Naive thymus-derived CD8-positive, alpha-beta T cell (primary cell): ENCODE results near the gene TCEANC2. TPM values are rescaled to one million over a fixed set of nuclear protein-coding genes. Genes with fewer than 3 reads are reported as not detected.
A peak's percentile ranks its signal among the peaks of the same experiment; 100 is the strongest.
"Not testable (repeated sequence)": the region's sequence is repeated elsewhere in the genome, so short reads cannot be mapped to it uniquely, and the experiment has no call there.

Source experiments
- ATAC-seq, 2 donors: fragments of 150-1000 bp; cut with Tn5 transposase in 1 of 2; sonication (Bioruptor Pico), chemical (Tn5 transposase) in 1 of 2; 1 replicate in 1 of 2; 2 replicates in 1 of 2; pipeline ENCODE4 v1.10.0; 2021; ENCODE audit warnings: mild to moderate bottlenecking in 2 of 2, moderate library complexity in 2 of 2
- POLR2A ChIA-PET: fragments of 350-600 bp; sonication (Branson Sonifier 250); formaldehyde crosslinking; loops from one replicate; lab custom pipeline; 2021; ENCODE audit warnings: antibody characterized with exemption; lab: Charles Lee
- DNase-seq, 10 donors: peaks; one replicate each; pipeline versions ENCODE4 v3.0.0 to v3.0.0-alpha.2; 2020 to 2022
- H3K27ac Mint-ChIP-seq, 10 donors: one replicate each; pipeline ENCODE4 v1.8.0; 2020 to 2022; ENCODE audit warnings: mild to moderate bottlenecking in 10 of 10, mixed read lengths in 10 of 10, moderate library complexity in 4 of 10, inconsistent platforms in 1 of 10
- H3K27me3 Mint-ChIP-seq, 5 donors: one replicate each; pipeline ENCODE4 v1.8.0; 2021 to 2022; ENCODE audit warnings: mixed read lengths in 5 of 5
- H3K36me3 Mint-ChIP-seq, 3 donors: one replicate each; pipeline ENCODE4 v1.8.0; 2020 to 2022; ENCODE audit warnings: mixed read lengths in 3 of 3, mild to moderate bottlenecking in 2 of 3, inconsistent platforms in 1 of 3
- H3K4me1 Mint-ChIP-seq, 4 donors: one replicate each; pipeline ENCODE4 v1.8.0; 2021 to 2022; ENCODE audit warnings: mixed read lengths in 4 of 4
- H3K4me3 Mint-ChIP-seq, 10 donors: one replicate each; pipeline ENCODE4 v1.8.0; 2020 to 2022; ENCODE audit warnings: mild to moderate bottlenecking in 10 of 10, mixed read lengths in 10 of 10, moderate library complexity in 6 of 10, inconsistent platforms in 1 of 10
- H3K9me3 Mint-ChIP-seq, 9 donors: one replicate each; pipeline ENCODE4 v1.8.0; 2020 to 2022; ENCODE audit warnings: mixed read lengths in 9 of 9, mild to moderate bottlenecking in 3 of 9, inconsistent platforms in 1 of 9, moderate library complexity in 1 of 9
- polyA plus RNA-seq, 3 donors: library from polyadenylated mRNA; unstranded; fragments of 300-500 nt; fragmentation: Illumina TruSeq; gene quantifications; one replicate each; pipeline ENCODE4 v1.2.3, GENCODE V29; 2021
- total RNA-seq, 8 experiments: library from RNA in 2 of 8; stranded (reverse) in 2 of 8; gene quantifications; one replicate each; pipeline ENCODE4 v1.2.3 and lab custom pipeline; 2021 to 2026

Gene TCEANC2
- total and polyA plus RNA-seq, 5 experiments from 2014 or later = 5.5 to 13.6 (median 7.2) TPM

DNA sequence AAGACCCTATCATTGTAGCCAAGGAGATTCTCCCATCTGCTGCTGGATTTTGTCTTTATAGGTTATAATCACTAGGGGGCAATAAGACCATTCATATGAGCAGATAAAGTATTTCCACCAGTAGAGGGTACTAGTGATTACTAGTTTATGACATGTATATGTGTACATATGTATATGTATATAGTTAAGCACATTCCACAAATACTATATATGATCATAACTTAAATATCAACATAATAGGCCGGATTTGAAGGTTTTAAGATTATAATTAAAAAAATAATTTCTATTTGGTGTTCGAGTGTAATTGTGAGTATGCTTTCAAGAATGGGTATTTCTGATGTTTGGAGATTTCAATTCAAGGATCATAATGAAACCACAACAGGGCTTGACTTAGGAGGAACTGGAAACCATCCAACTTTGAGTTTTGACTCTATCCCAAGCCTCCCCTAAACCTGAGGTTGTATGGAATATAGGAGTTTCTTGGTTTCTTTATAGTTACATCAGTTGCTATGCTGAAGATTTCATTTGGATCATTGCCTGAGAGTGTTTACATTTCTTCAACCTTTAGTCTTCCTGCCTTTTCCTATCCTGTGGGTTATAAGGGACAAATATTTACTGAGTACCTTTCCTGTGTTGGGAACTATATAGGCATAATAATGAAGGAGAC is 16.9 kb downstream of the TCEANC2 start:
- H3K27me3 Mint-ChIP-seq = no peaks in the 10 kb centered on the region
- H3K36me3 Mint-ChIP-seq = peaks cover 0 to 28% (median 0%) of the 10 kb centered on the region in 3 donors
- H3K4me3 Mint-ChIP-seq = no peak overlapping the region
- DNase-seq (peak in 3 of 10 donors; percentile 50 to 63 (median 59)), ATAC-seq (peak; percentile 91 to 93)
- H3K4me1 Mint-ChIP-seq = peaks cover 0 to 6% (median 3%) of the 10 kb centered on the region in 4 donors
- POLR2A ChIA-PET = no interaction called here
- H3K9me3 Mint-ChIP-seq = no peaks in the 10 kb centered on the region
- no peak overlapping the region for H3K27ac Mint-ChIP-seq

DNA sequence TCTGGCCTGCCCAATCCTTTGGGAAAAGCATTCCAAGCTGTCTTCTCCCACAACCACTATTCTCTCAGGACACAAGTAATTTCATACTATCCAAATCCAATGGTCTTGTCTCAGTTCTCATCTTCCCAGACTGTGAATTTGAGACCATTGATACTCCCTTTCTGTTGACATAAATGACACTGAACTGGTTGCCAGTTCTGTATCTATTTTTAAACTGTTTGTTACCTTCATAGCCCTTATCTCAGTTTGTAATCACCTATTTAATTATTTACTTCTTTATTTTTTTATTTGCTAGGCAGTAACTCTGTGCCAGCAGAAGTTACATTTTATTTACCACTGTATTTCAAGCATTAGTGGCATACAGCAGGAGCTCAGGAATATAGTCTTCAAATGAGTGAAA is 24.0 kb downstream of the TCEANC2 start:
- POLR2A ChIA-PET = interaction anchor here (0.6 kb wide), 1 partner anchor 473 kb away, joined by 5 read pairs; no protein-coding TSS in a partner anchor
- no peak for DNase-seq
- Mint-ChIP-seq H3K27me3 (no peaks in the 10 kb centered on the region), H3K27ac (peak overlapping the region in 1 of 10 donors; percentile 34), H3K9me3 (no peaks in the 10 kb centered on the region), H3K4me3 (no peak overlapping the region), H3K36me3 (peaks cover 0 to 23% (median 0%) of the 10 kb centered on the region in 3 donors), H3K4me1 (peaks cover 2 to 12% (median 6%) of the 10 kb centered on the region in 4 donors)
- no peak for ATAC-seq

DNA sequence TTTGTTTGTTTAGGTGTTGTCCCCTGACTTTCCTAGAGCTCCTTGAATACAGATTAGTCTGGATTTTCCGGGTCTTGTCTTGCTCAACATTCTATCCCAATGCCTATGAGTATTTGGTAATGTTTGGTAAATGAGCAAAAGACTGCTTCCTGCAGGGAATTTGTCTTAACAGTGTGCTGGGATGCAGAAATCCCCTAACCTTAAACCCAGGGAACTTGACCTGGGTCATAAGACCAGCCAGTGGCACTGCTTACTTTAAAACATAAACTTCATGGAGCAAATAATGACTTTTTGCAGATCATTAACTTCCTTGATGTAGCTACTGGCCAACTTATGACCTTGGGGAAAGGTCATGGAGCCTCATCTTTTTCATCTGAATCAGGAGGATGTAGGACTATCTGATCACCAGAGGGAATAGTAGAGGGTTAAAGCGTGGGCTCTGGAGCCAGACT is 27.2 kb downstream of the TCEANC2 start:
- Mint-ChIP-seq H3K9me3 (no peaks in the 10 kb centered on the region), H3K27me3 (no peaks in the 10 kb centered on the region), H3K36me3 (peaks cover 0 to 29% (median 0%) of the 10 kb centered on the region in 3 donors), H3K4me3 (no peak overlapping the region), H3K4me1 (peaks cover 2 to 12% (median 8%) of the 10 kb centered on the region in 4 donors), H3K27ac (no peak overlapping the region)
- DNase-seq = no peak
- ATAC-seq = no peak
- POLR2A ChIA-PET = no interaction called here

DNA sequence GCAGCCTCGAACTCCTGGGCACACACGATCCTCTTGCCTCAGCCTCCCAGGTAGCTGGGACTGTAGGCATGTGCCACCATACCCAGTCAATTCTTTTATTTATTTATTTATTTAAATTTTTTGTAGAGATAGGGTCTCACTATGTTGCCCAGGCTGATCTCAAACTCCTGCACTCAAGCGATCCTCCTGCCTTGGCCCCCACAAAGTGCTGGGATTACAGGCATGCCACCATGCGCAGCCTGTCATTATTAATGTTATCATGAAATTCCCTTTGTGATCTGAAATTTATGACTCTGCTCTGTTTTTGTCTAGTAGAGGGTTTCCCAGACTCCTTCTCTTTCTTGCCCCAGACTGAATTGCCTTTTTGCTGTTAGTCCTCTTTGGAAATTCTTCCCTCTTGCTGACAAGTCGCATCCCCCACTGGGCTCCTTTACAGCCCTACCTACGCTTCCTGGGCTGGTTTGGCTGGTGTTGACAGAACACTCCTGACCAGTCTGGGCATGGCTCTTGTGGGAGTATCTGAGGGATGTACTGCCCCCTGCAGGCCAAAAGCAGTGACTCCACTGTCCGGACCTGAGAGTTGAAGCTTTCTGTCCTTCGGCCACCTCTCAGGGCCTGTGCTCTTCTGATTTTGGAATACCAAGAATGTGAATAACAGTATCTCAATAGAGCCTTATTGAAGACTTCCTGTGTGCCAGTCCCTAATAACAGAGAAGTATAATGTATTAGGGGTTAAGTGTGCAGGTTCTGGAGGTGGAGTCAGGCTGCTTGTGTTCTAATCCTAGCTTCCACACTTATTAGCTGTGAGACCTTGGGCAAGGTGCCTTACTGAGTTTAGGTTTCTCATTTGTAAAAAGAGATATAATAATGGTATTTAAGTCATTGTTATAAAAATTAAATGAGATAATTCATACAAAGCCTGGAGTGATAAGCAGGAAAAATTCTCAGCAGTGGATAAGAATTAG is 28.2 kb downstream of the TCEANC2 start:
- Mint-ChIP-seq H3K9me3 (no peaks in the 10 kb centered on the region), H3K27ac (peak overlapping the region in 1 of 10 donors; percentile 71), H3K4me3 (no peak overlapping the region), H3K27me3 (no peaks in the 10 kb centered on the region), H3K4me1 (peaks cover 2 to 12% (median 7%) of the 10 kb centered on the region in 4 donors), H3K36me3 (peaks cover 0 to 35% (median 0%) of the 10 kb centered on the region in 3 donors)
- peak; percentile 70 to 84 for ATAC-seq
- POLR2A ChIA-PET = interaction anchor here (0.5 kb wide), 1 partner anchor 38 kb away, joined by 5 read pairs; no protein-coding TSS in a partner anchor
- DNase-seq = peak; percentile 16 to 73 (median 42)

DNA sequence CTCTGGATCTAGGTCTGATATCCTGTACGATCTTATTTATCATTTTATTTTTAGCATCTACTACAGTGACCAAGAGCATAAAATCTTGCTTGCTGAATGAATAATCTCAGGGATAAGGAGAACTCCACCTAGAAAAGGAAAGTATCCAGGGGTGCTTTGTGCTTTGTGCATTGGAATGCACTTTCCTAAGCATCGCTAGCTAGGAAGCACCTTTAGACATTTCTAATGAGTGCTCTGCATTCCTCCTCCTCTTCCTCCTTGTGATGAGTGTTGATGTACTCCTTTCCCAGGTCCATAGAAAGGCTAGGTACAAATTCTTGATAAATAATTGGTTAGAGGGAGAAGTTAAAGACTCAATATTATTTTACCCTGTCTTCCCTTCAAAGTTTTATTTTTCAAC is 31.4 kb downstream of the TCEANC2 start:
- H3K4me1 Mint-ChIP-seq = peaks cover 2 to 6% (median 5%) of the 10 kb centered on the region in 4 donors
- POLR2A ChIA-PET = no interaction called here
- ATAC-seq (no peak), DNase-seq (no peak)
- H3K36me3 Mint-ChIP-seq = peaks cover 0 to 39% (median 3%) of the 10 kb centered on the region in 3 donors
- H3K27me3 Mint-ChIP-seq = no peaks in the 10 kb centered on the region
- no peaks in the 10 kb centered on the region for H3K9me3 Mint-ChIP-seq
- H3K4me3 Mint-ChIP-seq = no peak overlapping the region
- no peak overlapping the region for H3K27ac Mint-ChIP-seq

DNA sequence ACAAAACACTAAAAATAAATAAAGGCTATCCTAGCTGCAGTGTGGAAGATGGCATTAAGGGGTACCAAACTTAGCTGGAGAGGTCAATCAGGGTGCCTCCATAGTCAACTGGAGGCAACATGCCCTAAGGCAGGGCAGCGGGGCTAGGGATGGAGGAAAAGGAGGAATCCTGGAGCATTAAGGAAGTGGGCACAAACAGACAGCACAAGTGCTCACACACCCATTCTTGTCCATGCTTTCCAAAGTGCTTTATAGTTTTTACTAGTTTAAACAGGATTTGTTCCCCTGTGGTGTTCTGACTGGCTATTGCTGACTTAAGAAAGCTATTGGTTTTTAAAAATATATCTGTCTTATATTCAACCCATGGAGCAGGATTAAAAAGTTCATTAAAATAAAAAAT is 33.3 kb downstream of the TCEANC2 start:
- POLR2A ChIA-PET = no interaction called here

DNA sequence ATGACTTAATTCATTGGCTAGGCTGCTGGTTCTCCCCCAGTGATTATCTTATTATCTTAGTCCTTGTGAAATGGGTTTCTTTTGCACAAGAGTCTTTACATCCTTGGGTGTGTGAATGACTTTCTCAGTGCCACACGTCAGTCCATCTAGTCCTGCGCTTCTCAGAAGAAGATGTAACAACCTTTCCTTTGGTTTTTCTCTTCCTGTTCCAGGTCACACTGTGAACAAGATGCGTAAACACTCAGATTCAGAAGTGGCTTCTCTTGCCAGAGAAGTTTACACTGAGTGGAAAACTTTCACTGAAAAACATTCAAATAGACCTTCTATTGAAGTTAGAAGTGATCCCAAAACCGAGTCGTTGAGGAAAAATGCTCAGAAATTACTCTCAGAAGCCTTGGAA is 35.0 kb downstream of the TCEANC2 start:
- POLR2A ChIA-PET = no interaction called here
- Mint-ChIP-seq H3K9me3 (no peaks in the 10 kb centered on the region), H3K36me3 (peaks cover 0 to 52% (median 3%) of the 10 kb centered on the region in 3 donors), H3K27me3 (no peaks in the 10 kb centered on the region), H3K27ac (no peak overlapping the region), H3K4me1 (no peaks in the 10 kb centered on the region), H3K4me3 (no peak overlapping the region)
- DNase-seq (no peak), ATAC-seq (no peak)

More for the DNA sequence above, 33.3 kb downstream of the TCEANC2 start:
- no peaks in the 10 kb centered on the region for H3K9me3 Mint-ChIP-seq
- H3K36me3 Mint-ChIP-seq = peaks cover 0 to 44% (median 3%) of the 10 kb centered on the region in 3 donors
- H3K27ac Mint-ChIP-seq = peak overlapping the region in 2 of 10 donors; percentile 63 to 84
- DNase-seq (no peak), ATAC-seq (no peak)
- H3K4me3 Mint-ChIP-seq = no peak overlapping the region
- H3K27me3 Mint-ChIP-seq = no peaks in the 10 kb centered on the region
- peaks cover 0 to 3% (median 1%) of the 10 kb centered on the region in 4 donors for H3K4me1 Mint-ChIP-seq

DNA sequence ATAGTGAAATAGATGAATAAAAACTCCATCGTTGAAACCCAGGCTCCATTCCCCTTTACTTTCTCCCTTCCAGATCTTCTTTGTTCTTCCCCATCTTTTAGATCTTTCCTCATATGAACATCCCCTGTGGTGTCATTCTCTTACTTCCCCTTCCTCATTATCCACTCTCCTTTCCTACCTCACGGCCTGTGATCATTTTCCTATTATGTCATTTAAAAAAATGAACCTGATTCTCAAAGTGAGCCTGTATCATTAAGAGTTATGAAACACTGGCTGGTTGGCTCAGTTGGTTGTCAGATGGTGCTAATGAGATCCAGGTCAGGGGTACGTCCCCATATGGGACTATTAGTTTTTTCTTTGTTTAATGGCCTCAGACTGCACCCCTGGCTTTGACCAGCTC is 38.3 kb downstream of the TCEANC2 start:
- Mint-ChIP-seq H3K9me3 (no peaks in the 10 kb centered on the region), H3K36me3 (peaks cover 3 to 59% (median 6%) of the 10 kb centered on the region in 3 donors), H3K27me3 (no peaks in the 10 kb centered on the region), H3K27ac (peak overlapping the region in 1 of 10 donors; percentile 9), H3K4me1 (peaks cover 0 to 6% (median 2%) of the 10 kb centered on the region in 4 donors), H3K4me3 (no peak overlapping the region)
- DNase-seq (no peak), ATAC-seq (no peak)
- POLR2A ChIA-PET = no interaction called here

DNA sequence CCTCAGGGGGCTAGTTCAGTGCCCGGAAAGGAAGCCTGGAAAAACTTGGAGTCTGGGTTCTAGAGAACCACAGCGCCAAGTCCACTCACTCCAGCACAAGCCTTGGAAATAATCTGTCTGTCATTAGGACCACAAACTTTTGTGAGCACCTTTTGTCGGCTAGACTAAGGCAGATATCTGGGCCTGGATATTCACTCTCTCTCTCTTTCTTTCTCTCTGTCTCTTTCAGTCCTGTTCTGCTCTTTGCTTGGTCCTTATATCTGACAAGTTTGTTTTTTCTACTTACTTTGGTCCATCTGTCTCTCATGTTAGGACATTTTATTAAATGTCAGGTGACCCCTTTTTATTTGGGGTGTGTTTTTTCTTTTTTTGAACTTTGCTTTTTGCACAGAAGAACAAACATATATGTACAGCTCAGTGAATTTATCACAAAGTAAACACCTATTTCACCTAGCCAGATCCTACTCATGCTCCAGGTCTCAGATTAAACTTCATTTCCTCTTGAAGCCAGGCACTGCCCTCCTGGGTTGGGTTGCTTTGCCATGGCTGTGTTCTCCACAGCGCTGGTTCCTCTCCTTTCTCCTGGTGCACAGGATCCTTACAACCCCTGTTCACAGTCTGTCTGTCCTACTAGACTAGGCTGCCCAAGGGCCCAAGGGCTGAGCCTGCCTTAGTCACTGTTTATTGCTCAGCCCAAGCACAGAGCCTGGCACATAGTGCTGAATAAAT is 40.8 kb downstream of the TCEANC2 start:
- ATAC-seq (no peak), DNase-seq (no peak)
- Mint-ChIP-seq H3K9me3 (no peaks in the 10 kb centered on the region), H3K4me3 (no peak overlapping the region), H3K27me3 (no peaks in the 10 kb centered on the region), H3K4me1 (peaks cover 0 to 11% (median 5%) of the 10 kb centered on the region in 4 donors), H3K36me3 (peaks cover 6 to 68% (median 12%) of the 10 kb centered on the region in 3 donors), H3K27ac (peak overlapping the region in 1 of 10 donors; percentile 39)
- POLR2A ChIA-PET = no interaction called here

DNA sequence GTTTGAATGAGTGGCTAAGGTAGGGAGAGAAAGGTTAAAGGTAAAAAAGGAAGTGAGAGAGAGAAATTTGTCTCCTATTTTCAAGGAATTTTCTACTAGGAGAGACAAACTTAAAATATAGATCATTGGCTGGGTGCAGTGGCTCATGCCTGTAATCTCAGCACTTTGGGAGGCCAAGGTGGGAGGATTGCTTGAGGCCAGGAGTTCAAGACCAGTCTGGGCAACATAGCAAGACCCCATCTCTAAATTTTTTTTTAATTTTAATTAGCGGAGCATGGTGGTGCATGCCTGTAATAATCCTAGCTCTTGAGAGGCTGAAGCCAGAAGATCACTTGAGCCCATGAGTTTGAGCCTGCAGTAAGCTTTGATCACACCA is 41.3 kb downstream of the TCEANC2 start:
- POLR2A ChIA-PET, H3K27me3 Mint-ChIP-seq, H3K4me3 Mint-ChIP-seq, ATAC-seq, H3K9me3 Mint-ChIP-seq, H3K27ac Mint-ChIP-seq, DNase-seq: not testable (repeated sequence)
- peaks cover 6 to 67% (median 11%) of the 10 kb centered on the region in 3 donors for H3K36me3 Mint-ChIP-seq
- peaks cover 0 to 11% (median 5%) of the 10 kb centered on the region in 4 donors for H3K4me1 Mint-ChIP-seq

DNA sequence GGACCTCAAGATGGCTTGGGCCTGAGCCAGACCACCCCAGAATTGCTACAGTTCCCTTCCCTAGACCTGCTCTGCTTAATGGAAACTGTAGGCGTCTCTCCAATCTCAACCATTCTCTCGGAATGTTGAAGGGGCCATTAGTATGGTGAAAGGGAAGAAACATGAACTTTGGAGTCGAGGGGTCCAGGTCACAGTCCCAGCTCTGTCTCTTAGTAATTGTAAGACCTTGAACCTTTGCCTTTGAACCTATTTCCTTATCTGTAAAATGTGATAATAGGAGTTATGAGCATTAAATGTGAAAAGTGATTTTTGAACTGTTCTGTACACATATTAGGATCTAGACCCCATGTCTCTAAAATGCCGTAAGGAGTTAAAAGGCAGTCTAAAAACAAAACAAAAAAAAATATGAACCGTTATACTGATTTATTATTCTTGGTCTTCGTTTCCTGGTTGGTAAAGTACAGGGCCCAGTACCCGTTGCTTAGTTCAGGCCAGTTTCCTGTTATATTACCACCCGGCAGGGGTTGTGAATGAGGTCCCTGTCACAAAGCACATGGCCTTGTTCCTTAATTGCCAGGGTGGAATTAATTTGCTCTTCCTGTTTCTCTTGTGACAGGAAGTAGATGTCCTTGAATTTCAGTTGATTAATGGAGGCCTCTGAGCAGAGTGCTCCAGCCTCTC is 42.3 kb downstream of the TCEANC2 start:
- POLR2A ChIA-PET = no interaction called here
- peaks cover 11 to 68% (median 13%) of the 10 kb centered on the region in 3 donors for H3K36me3 Mint-ChIP-seq
- DNase-seq = no peak
- H3K9me3 Mint-ChIP-seq = no peaks in the 10 kb centered on the region
- no peak overlapping the region for H3K4me3 Mint-ChIP-seq
- no peak for ATAC-seq
- no peaks in the 10 kb centered on the region for H3K27me3 Mint-ChIP-seq
- H3K27ac Mint-ChIP-seq = peak overlapping the region in 3 of 10 donors; percentile 26 to 41 (median 33)
- peaks cover 0 to 13% (median 6%) of the 10 kb centered on the region in 4 donors for H3K4me1 Mint-ChIP-seq
